Esophagus muscularis mucosa (tissue), 4 donors: ENCODE results near the gene CYP24A1.

Source experiments
- EP300 ChIP-seq: sonication (generic); formaldehyde crosslinking; IDR thresholded peaks from one replicate; pipeline ENCODE4 v1.6.1; 2017; ENCODE audit warnings: antibody characterized with exemption
- POLR2A ChIP-seq: fragments of 450-650 bp; IDR thresholded peaks from one replicate; pipeline ENCODE4 v1.6.1; 2017; ENCODE audit warnings: antibody characterized with exemption, moderate library complexity, mild to moderate bottlenecking, low read depth
- POLR2AphosphoS5 ChIP-seq, 2 donors: sonication (generic); formaldehyde crosslinking; IDR thresholded peaks; one replicate each; pipeline ENCODE4 v1.6.1; 2017; ENCODE audit warnings: antibody characterized with exemption in 2 of 2
- TF ChIP-seq, protein P1 (sequence below), 3 experiments: fragments of 200-600 bp in 2 of 3; fragments of 450-650 bp in 1 of 3; sonication (generic) in 2 of 3; IDR thresholded peaks; one replicate each; pipeline ENCODE4 v1.5.1; 2017 to 2019; ENCODE audit warnings: antibody characterized with exemption in 3 of 3, mild to moderate bottlenecking in 2 of 3, moderate library complexity in 1 of 3

DNA sequence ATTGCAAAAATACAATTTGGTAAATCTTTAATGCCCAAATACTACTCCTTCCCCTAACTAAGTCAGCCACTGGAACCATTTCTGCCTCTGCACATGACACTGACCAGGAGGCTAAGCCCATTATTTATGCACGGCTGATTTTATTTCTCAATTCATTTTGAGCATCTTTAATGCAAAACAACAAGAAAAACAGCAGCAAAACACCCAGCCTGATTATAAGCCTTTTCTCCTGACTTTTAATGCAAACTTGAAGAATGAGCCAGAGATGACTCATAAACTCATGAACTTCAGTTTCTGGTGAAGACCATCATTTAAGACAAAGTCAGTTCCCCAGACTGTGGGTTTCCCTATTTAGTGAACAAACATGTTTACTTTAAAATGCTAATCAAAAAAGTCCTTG, 51.6 kb downstream of the CYP24A1 start:
- no peak for TF ChIP-seq POLR2A
- TF ChIP-seq, protein P1, sequence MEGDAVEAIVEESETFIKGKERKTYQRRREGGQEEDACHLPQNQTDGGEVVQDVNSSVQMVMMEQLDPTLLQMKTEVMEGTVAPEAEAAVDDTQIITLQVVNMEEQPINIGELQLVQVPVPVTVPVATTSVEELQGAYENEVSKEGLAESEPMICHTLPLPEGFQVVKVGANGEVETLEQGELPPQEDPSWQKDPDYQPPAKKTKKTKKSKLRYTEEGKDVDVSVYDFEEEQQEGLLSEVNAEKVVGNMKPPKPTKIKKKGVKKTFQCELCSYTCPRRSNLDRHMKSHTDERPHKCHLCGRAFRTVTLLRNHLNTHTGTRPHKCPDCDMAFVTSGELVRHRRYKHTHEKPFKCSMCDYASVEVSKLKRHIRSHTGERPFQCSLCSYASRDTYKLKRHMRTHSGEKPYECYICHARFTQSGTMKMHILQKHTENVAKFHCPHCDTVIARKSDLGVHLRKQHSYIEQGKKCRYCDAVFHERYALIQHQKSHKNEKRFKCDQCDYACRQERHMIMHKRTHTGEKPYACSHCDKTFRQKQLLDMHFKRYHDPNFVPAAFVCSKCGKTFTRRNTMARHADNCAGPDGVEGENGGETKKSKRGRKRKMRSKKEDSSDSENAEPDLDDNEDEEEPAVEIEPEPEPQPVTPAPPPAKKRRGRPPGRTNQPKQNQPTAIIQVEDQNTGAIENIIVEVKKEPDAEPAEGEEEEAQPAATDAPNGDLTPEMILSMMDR (IDR thresholded peaks at IDR 0.05), result no peak
- no peak for TF ChIP-seq EP300
- no peak for TF ChIP-seq POLR2AphosphoS5 (IDR thresholded peaks at IDR 0.05)
